Hematopoietic multipotent progenitor cell treated with erythropoietin and hydrocortisone succinate and interleukin-3 and kit ligand, for 8 days (in vitro differentiated cells): ENCODE results near the gene PRR35.
A peak's percentile ranks its signal among the peaks of the same experiment; 100 is the strongest.

Experiments used
- DNase-seq: peaks from one replicate; pipeline ENCODE4 v3.0.0-alpha.2; 2015

The PRR35 gene

GRCh38 chr16:528111-529011, 31.8 kb upstream of the PRR35 start:
- DNase-seq: peak; percentile 74

DNA sequence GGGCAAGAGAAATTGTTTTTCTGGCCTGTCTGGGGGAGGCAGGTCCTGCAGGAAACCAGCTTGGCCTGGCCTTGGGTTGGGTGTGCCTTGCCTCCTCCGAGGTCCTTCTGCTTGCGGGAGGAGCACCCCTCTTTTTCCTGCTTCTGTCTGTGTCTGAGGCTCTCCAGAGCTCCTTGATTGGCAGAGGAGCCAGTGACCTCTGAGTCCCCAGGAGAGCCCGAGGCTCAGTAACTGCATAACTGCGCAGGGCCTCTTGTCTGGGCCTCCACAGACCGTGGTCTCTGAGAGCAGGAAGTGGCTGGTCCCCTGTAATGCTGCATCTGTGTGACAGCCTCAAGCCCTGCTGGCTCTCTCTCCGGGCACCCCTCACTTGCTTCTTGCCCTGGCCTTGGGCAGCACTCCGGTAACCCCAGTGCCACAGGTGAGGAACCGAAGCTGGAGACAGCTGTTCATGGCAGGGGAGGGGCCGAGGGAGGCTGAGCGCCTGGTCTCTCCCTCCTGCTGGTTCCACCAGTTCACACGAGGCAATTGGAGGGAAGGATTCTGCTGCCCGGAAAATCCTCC, 31.1 kb upstream of the PRR35 start:
- DNase-seq: no peak

DNA sequence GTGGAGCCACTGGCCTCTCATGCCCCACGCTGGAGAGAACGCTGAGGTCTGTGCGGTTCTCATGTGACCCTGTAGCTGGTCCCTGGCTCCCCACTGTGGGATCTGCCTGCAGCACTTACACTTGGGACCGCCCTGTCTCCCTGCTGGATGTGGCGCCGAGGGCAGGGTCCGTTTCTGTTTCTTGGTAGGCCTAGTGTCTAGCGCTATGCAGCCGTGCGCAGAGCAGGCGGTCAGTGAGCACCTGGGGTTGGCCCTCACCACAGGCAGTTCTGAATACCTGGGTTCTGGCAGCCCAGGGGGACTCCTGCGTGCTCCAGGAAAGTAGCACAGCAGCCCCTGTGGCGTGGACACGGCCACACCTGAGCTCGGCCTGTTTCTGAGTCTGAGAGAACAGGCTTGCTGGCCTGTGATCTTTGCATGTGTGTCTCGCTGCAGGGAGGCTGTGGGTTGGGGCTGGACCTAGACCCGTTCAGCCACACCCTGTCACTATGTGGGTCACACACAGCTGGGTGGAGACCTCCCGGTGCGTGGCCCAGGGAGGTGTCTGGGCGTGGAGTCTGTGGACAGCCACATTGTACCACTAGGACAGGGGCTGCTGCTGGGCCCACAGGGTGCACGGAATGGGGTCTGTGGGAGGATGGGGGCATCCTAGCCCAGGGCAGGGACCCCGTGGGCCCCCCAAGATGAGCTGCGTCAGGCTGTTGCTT, 29.9 kb upstream of the PRR35 start:
- DNase-seq: peak; percentile 43

DNA sequence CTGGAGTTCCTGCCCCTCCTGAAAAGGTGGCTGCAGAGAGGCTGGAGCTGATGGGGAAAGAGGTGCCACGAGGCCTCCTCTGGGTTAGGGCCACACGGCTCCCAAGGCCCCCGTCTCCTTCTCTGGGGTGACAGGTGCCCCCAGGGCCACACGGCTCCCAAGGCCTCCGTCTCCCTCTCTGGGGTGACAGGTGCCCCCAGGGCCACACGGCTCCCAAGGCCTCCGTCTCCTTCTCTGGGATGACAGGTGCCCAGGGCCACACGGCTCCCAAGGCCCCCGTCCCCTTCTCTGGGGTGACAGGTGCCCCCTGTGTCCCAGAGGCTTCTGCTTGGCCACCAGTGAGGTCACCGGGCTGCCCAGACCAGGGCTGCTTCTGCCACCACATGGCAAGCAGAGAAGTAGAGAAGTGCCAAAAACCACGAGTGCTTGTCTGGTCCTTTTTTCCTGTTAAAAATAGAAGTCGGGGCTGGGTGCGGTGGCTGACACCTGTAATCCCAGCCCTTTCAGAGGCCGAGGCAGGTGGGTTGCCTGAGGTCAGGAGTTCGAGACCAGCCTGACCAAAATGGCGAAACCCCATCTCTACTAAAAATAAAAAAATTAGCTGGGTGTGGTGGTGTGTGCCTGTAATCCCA, 28.6 kb upstream of the PRR35 start:
- no peak for DNase-seq

DNA sequence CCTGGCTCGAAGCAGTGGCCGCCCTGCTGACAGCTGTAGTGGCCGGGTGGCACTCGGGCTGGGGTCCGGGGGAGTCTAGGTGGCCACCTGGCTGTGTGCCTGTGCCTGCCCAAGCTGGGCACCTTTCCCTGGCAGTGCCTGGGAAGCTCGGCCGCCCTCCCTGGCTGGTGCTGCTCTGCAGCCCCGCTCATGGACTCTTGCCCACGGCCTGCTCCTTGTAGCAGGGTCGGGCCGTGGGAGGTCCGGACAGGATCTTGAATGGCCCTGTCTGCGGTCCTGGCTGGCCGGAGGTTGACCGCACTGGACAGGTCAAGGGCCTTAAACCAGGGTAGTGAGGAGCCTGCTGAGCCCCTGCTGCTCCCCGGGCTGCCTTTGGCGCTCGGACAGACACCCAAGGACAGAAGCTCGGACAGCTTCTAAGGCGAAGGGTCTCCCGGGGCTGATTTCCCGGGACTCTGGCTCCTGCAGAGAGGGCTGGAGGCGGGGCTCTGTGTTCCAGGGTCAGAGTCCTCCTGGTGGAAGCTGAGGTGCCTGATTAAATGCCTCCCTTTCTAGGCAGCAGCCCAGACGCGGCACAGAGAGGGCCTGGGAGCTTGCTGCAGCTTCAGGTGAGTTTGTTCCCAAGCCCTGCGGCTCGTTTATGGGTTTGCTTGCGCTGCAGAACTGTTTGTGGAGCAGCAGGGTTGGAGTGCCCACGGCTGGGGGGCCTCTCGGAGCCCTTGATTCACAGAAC, 26.6 kb upstream of the PRR35 start:
- no peak for DNase-seq

- no peak for DNase-seq
These were observed 26.1 kb upstream of the PRR35 start for GRCh38 chr16:534135-534534.

DNA sequence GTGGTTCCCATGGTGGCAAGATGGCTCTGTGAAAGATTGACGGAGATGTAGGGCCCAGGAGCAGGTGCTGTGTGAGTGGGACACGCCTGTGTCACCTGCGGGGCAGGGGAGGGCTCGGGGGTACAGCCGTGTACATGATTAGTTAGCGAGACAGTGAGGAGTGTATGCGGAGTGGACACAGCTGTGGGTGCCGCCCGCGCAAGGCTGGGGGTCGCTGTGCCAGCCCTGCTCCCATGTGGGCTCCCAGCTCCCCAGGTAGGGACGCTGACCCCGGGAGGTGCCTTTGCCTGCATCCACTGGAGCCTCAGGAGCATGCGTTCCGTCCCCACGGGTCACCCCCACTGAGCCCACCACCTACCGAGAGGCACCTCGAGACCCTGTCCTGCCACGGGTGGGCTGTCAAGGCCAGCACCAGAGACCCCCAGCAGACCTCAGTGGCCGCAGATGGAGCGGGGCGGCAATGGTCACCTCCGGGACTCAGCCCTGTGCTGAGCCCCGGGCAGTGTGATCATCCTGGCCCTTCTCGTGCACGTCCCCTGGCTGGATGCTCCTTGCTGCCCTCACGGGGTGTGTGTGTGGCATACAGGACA, 25.2 kb upstream of the PRR35 start:
- no peak for DNase-seq

- peak; percentile 84 for DNase-seq
These were observed 24.5 kb upstream of the PRR35 start for GRCh38 chr16:535446-536405.

DNA sequence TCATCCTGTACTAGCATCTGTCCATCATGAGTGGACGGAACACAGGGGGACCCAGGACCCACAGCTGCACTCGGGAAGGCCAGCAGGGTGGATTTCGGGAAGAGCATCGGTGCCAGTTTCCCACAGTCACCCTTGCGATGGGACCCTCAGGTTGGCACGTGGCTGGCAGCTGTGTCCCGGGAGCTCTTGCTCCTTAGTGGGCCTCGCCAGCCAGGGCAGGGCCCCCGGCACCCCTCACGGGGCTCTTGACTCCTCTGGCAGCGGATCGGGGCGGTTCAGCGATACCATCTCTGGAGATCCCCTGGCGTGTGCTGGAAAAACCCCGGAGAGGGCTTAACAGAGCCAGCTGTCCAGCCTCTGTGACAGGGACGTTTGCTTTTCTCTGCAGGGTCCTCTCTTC, 23.4 kb upstream of the PRR35 start:
- no peak for DNase-seq

DNA sequence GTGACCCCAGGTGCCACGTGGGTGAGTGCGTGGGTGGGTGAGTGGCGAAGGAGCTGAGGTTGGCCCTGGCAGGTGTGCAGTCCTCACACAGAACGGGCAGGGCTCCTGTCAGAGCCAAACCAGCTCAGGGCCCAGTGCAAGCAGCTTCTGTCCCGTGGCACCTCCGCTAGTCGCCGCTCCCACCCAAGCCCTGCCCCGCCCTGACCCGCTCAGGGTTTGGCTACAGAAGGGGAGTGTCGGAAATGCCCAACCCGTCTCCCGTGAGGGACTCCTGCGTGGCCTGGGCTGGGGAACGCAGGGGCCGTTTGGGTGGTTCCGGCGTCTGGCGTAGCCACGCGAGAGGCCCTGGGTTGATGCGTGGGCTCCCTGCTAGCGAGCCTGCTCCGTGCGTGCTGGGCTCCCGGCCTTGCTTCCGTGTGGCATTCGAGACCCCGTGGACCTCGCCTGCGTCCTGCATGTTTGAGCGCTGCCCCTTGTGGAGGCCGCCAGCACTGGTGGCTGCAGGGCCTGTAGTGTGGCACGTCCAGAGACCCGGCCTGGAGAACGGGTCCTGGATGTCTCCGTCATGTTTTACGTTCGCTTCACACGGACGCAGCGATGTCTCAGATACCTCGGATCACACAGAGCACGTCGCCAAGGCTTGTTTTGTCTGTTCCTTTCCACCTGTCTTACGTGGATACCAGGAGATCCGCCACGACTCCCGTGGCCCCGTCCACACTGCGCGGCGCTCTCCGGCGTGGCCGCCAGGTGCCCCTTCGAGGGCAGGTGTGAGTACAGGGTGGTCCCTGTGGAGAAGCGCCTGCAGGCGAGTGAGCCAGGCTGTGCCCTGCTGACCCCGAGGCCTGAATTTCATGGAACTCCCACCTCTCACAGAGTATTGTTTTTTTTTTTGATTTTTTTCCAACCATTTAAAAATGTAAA, 22.5 kb upstream of the PRR35 start:
- DNase-seq: no peak

GRCh38 chr16:539901-540530, 20.2 kb upstream of the PRR35 start:
- no peak for DNase-seq

DNA sequence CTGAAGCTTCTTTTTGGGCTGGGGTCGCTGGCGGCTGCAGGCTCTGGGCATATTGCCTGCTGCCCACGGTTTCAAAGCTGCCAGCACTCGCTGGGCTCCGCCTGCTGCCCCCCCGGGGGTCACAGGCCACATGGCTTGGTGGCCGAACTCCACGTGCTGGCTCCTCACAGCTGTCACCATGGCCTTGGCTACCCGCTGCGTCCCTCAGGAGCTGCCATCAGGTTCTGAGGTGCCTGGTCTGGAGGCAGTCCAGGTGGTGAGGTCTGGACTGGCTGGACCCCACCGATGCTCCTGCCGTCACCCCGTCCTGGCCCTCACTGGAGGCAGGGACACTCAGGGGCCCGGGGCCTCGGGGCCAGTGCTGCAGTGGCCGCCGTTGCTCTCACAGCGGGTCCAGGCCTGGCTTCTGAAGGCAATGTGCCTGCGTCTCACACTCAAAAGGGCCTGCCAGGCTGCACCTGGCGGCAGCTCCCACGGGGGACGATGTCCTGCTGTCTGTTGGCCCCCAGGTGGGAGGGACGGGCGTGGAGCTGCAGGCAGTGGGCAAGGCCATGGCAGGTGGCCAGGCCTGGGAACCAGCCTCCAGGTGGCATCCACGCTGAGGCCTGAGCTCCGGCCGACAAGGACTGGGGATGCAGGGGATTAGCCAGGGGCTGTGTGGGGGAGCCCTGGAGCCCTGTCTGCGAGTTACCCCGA, 19.4 kb upstream of the PRR35 start:
- DNase-seq: no peak

- no peak for DNase-seq
These were observed 16.7 kb upstream of the PRR35 start for GRCh38 chr16:543301-544164.

GRCh38 chr16:544517-544916, 15.7 kb upstream of the PRR35 start:
- DNase-seq: no peak

GRCh38 chr16:546909-547770, 13.1 kb upstream of the PRR35 start:
- peak; percentile 69 for DNase-seq

DNA sequence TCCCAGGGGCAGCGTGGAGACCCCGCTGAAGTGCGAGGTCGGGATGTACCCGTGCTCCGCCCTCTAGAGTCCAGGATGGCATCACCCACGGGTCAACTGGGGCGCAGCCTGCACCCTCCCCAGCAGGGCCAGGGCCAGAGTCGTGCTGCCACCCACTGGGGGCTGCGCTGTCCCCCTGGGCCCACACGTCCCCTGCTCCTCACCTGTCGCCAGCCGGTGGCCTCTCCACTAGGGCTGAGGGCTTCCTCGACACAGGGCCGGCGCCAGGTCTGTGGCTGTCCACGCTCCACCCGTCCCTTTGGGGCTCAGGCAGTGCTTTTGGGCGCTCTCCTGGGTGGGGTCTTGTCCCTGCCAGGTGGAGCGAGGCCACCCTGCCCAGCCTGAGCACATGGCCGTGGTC, 11.6 kb upstream of the PRR35 start:
- no peak for DNase-seq
